Activated T-cell treated with anti-CD3 and anti-CD28 coated beads for 24 hours (primary cell): ENCODE results near the gene SORL1.

Experiments used
- DNase-seq: peaks from one replicate; pipeline ENCODE4 v3.0.0-alpha.2; 2020; ENCODE audit warnings: low read depth

SORL1 gene

GRCh38 chr11:121590772-121591404, 138.8 kb downstream of the SORL1 start:
- DNase-seq: no peak

DNA sequence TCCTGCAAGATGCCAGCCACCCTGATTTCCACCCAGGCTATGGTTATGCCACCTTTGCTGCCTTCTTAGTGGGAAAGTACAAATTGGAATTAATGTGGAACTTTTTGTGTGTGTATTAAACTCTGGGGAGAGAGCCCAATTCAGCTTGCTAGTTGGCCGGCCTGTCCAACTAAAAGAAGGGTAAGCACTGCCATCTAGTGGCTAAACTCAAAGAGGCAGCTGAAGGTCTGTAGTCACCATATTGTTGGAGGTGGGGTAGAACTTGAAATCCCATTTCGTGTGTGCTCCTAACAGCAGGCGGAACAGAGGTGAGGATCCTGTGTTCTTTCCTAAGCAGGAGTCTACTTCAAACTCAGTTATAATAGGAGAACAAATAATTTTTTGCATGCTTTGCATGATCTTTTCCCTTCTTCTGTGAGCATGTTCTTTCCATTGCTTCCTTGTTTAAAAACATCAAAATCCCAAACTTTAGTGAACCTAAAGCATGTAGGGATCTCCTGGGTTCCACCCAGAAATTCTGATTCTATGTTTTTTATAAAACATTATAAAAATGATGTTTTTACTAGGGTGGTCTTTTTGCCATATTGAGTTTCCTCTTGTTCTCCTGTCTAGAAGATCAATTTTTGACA, 139.4 kb downstream of the SORL1 start:
- peak; percentile 72 for DNase-seq

- no peak for DNase-seq
These were observed 140.6 kb downstream of the SORL1 start for GRCh38 chr11:121592708-121593107.

DNA sequence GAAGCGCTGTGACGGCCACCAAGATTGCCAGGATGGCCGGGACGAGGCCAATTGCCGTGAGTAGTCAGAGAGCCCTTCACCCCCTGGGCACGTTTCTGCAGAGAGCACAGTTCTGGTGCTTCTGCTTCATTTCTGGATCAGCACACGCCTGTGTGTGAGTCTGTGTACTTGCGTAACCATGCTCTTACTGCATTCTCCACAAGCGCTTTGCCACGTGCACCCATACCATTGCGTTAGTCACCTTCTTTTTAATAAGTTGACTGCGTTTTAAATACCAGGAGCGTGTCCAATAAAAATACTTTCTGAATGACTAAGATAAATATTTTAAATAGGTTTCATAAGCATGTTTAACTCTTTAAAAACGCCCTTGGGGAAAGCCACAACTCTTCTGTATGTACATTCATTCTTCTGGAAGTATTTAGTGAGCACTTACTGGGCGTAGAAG, 143.6 kb downstream of the SORL1 start:
- no peak for DNase-seq

- DNase-seq: no peak
These were observed 144.4 kb downstream of the SORL1 start for GRCh38 chr11:121596195-121597155.

DNA sequence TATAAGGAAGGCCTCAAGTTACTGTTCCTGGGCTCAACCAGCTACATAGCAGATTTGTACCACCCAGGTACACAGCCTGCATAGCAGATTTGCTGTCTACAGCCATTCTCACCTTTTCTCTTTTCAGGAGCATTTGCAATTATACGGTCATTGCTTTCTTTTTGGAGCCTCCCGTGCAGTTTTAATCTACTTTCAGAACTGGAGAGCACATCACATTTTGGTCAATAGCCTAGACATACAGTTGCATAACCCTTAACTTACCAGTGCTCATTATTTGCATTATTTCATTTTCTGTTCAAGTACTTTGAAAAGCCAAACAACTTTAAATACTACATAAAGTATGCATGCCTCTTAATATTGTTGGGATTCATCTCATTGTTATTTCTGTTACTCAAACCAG, 151.2 kb downstream of the SORL1 start:
- DNase-seq: no peak

DNA sequence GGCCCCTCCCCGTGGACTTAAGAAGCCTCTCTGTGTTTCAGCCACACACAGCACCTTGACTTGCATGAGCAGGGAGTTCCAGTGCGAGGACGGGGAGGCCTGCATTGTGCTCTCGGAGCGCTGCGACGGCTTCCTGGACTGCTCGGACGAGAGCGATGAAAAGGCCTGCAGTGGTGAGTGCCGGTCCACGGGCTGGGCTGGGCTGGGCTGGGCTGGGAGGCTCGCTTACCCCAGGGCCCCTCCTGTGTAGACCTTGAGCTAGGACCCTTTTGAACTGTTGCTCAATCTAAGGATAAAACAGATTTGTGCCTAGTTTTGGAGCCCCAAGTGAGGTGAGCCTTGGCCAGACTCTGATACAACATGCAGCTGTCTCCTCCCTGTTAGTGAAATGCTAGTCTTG, 152.0 kb downstream of the SORL1 start:
- DNase-seq: no peak

- no peak for DNase-seq
These were observed 154.2 kb downstream of the SORL1 start for GRCh38 chr11:121606354-121606753.

DNA sequence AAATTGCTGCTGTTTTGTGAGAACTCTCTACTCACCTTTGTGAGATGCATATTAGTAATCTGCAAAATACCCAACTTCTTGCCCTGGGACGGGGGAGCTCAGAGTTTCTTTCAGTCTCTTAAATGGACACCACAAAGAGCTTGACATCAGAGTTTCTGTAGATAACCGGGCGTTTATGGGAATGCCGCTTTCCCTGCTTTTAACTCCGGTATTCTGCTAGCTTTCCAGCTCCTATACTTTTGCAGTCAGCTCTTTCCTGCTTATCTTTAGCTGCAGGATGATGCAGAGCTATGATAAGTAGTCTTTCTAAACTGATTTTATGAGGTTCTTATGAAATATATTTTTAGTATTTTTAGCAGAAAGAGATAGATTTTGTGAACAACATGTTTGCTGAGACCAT, 155.2 kb downstream of the SORL1 start:
- DNase-seq: no peak

GRCh38 chr11:121608545-121609098, 156.5 kb downstream of the SORL1 start:
- no peak for DNase-seq

DNA sequence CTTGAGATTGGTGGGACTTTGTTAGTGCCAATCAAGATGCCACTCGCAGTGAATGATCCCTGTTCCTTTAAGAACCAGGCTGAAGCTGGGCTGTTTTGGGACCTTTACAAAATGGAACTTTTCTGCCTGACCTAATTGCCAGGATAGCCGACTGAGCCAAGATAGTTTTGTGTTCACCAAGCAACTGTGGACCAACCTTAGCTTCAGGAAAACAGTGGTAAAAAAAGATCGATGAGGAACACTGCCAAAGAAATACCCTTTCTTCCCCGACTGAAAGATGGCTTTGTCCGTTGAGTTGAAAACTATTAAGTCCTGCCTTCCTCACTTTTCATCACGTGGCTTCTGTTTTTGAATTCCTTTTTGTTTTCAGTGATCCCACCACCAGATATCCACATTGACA, 158.6 kb downstream of the SORL1 start:
- no peak for DNase-seq

- no peak for DNase-seq
These were observed 159.1 kb downstream of the SORL1 start for GRCh38 chr11:121611242-121611641.

- DNase-seq: no peak
These were observed 161.6 kb downstream of the SORL1 start for GRCh38 chr11:121613724-121614123.

GRCh38 chr11:121614636-121615240, 162.6 kb downstream of the SORL1 start:
- no peak for DNase-seq

DNA sequence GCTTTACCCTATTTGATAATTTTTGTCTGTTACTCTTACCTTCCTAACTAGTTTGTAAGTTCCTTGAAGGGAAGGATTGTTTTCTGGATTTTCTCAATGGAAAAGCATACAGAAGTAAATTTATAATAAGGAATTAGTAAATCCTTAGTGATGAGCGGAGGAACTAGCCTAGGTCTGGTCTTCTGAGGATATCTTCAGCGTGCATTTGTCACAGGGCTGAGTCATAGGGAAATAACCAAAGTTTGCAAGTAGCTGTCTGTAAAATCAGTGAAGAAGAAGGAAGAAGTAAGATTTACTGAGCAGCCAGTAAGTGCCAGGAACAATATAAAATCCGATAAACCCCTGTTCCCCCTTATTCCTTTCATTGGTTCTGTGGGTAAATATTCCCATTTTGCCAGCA, 163.4 kb downstream of the SORL1 start:
- DNase-seq: no peak

DNA sequence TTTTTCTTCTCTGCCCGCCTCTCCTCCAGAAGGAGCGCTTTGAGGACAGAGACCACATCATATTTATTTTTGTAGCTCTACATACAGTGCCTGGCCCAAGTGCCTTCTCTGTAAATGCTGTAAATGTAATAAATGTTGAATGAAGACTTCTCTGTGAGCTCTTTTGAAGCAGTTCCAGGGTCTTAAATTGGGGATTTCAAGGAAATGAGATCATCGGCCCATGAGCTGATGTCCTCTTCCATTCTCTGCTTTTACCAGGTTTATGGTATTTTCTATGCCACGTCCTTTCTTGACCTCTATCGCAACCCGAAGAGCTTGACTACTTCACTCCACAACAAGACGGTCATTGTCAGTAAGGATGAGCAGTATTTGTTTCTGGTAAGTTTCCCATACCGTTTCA, 166.4 kb downstream of the SORL1 start:
- DNase-seq: no peak

- DNase-seq: no peak
These were observed 173.8 kb downstream of the SORL1 start for GRCh38 chr11:121625777-121626506.

- DNase-seq: no peak
These were observed 174.4 kb downstream of the SORL1 start for GRCh38 chr11:121626507-121626875.

DNA sequence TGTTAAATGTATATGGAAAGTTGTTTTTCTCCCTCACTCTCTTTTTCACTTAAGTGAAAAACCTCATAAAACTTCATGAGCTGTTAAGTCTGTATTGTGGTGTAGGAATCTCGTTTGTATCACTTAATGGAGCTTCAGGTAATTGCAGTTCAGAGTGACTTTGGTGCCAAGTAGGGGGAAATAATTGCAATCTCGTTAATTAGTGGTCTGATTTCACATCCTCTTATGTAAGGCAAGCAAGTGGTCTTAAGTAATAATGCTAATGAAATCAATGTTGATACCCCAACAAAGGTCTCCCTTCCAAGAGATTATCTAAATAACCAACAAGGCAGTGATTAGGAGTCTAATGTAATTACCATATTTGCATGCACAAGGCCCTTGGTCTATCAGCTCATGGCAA, 174.9 kb downstream of the SORL1 start:
- DNase-seq: no peak

- DNase-seq: no peak
These were observed 177.9 kb downstream of the SORL1 start for GRCh38 chr11:121630041-121630440.

DNA sequence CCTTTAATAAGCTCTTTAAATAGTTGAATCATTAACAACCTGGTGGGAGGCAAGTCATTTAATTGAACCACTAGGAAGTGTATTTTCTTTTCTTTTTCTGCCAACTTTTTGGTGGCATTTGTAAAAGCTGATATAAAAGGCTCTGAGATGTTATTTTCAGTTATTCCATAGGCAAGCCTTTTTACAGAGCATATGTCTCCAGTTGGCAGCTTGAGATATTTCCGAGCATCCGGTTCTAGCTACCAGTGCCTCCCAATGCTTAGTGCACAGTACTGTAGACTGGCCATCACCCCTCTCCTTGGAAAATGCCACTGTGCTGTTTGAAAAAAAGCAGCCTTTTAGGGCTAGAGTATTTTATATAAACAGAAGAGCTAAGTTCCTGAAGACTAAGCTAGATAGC, 179.3 kb downstream of the SORL1 start:
- no peak for DNase-seq

DNA sequence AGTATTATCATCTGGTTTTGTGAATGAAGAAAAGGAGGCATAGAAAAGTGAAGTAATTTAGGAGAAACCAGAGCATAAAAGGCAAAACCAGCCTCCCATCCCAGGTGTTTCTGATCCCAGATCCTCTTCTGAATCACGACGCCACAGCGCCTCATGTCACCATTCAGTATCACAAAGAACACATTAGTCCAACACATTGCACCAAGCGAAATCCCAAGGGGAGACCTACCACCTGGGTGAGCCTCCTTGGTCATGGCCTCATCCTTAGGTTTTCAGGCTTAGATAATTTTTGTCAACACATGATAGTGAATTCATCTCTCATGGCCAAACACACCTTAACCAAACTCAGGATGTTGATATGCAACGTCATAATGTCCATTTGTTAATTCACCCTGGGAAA, 182.2 kb downstream of the SORL1 start:
- DNase-seq: no peak
